ENCODE measurements around the gene FLT3.
"Not testable (repeated sequence)": the region's sequence is repeated elsewhere in the genome, so short reads cannot be mapped to it uniquely, and the experiment has no call there.

GRCh38 chr13:28101886-28102285 is 1.5 kb upstream of the FLT3 start:
- not testable (repeated sequence) for TF ChIP-seq CTCF (IDR thresholded peaks at IDR 0.05; ENCODE audit: low read depth, low read length); EZH2phosphoT487 (IDR thresholded peaks at IDR 0.05; ENCODE audit: low read depth)

Data from OCI-LY3 (cell line).